GM12873 (cell line): ENCODE measurements around the gene DCAF7.

ENCODE experiments used
- TF ChIP-seq, protein P1 (sequence below): IDR thresholded peaks from 2 replicates; pipeline ENCODE4 v1.5.1; 2012; ENCODE audit warnings: low read depth, mild to moderate bottlenecking, moderate library complexity, low read length, control low read depth; ENCODE audit not compliant: insufficient read depth; ENCODE audit errors: missing control alignments

Gene DCAF7

DNA sequence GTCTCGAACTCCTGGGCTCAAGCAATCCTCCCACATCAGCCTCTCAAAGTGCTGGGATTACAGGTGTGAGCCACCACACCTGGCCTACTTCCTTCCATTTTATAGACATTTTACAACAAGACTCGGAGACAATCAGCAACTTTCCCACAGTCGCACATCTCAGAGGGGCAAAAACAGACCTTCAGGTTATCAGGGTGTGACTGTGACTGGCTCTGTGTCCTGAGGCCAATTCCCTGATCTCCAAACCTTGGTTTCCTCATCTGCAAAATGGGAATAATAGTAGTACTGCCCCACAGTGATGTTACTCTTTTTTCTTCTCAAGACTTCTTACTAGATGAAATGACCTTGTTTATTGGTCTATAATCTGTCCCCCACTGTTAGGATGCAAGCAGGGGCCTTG, 37.9 kb upstream of the DCAF7 start:
- TF ChIP-seq, protein P1, sequence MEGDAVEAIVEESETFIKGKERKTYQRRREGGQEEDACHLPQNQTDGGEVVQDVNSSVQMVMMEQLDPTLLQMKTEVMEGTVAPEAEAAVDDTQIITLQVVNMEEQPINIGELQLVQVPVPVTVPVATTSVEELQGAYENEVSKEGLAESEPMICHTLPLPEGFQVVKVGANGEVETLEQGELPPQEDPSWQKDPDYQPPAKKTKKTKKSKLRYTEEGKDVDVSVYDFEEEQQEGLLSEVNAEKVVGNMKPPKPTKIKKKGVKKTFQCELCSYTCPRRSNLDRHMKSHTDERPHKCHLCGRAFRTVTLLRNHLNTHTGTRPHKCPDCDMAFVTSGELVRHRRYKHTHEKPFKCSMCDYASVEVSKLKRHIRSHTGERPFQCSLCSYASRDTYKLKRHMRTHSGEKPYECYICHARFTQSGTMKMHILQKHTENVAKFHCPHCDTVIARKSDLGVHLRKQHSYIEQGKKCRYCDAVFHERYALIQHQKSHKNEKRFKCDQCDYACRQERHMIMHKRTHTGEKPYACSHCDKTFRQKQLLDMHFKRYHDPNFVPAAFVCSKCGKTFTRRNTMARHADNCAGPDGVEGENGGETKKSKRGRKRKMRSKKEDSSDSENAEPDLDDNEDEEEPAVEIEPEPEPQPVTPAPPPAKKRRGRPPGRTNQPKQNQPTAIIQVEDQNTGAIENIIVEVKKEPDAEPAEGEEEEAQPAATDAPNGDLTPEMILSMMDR: no peak

DNA sequence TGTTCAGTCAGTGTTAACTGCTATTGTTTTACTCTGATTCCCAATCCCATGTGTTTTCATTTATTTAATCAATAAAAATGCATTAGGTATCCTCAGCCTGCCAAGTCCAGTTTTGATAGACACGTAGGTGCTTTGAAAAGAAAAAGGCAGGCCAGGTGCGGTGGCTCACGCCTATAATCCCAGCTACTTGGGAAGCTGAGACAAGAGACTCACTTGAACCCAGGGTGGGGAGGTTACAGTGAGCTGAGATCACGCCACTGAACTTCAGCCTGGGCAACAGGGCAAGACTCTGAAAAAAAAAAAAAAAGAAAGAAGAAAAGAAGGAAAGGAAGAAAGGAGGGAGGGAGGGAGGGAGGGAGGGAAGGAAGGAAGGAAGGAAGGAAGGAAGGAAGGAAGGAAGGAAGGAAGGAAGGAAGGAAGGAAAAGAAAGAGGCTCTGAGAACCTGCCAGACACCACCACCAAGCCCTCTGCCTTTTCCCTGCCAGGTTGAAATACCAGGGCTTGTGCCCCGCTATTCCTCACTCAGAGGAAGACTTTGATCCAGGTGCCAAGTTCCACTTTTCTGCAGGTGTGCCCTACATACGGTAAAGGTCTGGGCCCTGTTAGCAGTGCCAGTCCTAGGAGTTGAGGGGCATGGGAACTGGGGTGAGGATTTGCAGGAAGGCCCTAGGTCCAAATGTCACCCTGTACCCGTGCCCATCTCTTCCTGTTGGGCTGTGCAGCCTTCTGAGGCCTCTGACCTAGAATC, 37.2 kb upstream of the DCAF7 start:
- TF ChIP-seq, protein P1: no peak

DNA sequence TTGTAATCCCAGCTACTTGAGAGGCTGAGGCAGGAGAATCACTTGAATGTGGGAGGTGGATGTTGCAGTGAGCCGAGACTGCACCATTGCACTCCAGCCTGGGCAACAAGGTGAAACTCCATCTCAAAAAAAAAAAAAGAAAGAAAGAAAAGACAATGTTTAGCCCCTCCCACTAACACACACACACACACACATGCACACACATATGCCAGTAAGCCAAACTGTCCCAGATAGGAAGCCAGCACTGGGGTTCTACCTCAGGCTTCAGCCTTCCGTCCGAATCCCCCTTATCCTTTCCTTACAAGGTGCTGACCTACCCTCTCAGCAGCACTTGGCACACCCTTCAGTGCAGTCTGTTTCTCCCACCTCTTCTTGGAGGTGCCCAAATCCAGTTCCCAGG, 35.8 kb upstream of the DCAF7 start:
- TF ChIP-seq, protein P1: no peak

DNA sequence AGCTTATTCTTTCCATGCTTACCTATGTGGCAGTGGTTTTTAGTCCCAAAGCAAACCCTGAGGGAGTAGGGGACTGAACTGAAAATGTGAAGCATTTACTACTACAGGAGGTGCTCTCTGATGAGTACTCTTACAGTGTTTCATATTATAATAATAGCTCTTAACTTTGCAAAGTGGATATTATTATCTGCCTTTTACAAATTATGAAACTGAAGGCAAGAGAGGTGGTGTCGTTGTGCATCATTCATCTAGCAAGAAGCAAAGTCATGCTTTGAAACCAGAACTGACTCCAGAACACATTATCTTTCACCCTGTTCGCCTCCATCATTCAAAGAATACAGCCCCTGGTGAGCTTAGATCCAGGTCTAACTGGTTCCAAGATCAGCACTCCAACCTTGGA, 35.3 kb upstream of the DCAF7 start:
- TF ChIP-seq, protein P1: no peak

DNA sequence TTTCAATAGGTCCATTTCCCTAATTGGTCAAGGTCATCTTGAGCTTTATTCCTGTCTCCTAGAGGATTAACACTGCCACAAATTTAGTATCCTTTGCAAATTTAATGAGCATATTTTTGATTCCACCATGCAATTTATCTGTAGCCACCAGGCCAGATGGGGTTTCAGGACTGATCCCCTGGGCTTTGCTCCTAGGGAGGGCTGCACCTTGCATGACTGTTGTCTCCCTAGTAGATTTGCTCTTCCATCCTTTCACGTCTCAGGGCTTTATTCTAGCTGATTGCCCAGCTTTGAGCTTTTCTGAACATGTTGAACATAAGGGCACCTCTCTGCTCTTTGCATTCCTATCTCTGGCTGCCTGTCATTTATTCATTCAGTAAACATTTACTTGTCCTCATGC, 34.9 kb upstream of the DCAF7 start:
- TF ChIP-seq, protein P1: no peak

DNA sequence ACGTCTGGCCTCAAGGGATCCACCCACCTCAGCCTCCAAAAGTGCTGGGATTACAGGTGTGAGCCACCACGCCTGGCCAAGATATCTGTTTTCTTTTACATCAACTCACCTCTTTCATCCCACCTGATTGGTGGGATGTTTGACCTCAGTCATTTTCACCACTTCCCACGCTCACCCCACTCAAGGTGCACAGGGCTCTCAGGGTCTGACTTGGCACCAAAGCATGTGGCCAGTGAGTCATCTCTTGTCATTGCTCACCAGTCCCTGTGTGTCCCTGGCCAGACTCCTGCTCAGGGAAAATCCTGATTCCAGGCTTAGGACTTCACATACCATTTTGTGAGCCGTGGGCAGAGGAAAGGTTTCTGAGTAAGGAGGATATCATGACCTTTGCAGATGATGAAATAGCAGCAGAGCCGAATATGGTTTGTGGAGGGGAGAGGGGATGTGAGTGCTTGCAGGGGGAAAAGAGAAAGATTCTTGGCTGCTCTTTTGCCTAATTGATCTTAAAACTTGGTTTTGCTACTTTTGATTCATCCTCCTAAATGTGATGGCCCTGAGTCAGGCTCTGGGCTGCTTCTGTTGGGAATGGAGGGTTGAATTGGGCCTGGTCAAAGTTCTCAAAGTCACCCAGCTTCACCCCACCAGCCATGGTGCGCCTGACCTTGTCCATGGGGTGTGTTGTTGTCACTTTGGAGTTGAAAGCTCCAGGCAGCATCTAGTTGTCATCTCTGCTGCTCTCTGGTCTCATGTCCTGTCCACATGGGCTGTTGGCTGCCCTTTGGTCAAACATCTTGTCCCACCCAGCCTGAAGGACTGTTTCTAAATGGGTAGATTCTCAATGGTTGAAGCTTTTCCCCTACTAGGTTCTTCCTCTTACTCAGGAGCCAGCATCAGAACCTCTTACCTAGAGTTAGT, 33.1 kb upstream of the DCAF7 start:
- TF ChIP-seq, protein P1: no peak

DNA sequence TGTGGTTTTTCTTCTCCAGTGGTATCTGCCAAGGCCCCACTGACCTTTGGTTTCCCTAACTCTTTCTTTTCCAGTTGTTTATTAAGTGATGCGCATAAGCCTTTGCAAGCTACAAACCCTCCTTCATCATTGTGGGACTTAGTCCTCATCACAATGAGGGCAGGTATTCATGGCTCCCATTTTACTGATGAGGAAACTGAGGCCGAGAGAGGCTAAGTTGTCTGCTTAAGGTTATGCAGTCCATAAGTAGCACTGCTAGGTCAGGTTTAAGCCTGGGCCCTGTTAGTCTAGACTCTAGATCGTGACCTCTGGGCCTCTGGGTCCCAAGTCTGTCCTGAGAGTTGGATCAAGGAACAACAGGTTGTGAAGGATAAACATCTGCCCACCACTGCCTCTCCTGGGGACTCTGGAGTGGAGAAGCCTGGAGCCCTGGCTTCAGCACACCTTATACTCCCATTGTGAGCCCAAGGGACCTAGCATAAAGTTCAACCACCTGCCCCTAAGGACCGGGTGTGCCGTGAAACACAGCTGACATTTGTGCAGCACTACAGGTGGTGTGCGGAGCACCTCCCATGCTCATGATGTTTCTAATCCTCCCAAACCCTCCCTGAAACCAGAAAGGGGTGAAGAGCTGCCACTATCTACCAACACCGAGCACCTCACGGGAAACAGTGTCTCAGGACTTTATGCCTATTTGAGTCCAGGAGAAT, 32.3 kb upstream of the DCAF7 start:
- TF ChIP-seq, protein P1: no peak
